ENCODE measurements around the gene KIRREL3.
A peak's percentile ranks its signal among the peaks of the same experiment; 100 is the strongest.

Gene KIRREL3

GRCh38 chr11:126482586-126483108 lies 517.9 kb downstream of the KIRREL3 start:
- Histone ChIP-seq H3K27me3 (ENCODE audit: insufficient read depth, low read depth) (no peaks in the 10 kb centered on the region), H3K79me2 (ENCODE audit: insufficient read depth, low read depth) (no peaks in the 10 kb centered on the region), H3K4me2 (no peak overlapping the region), H3K4me1 (ENCODE audit: low read depth, poor library complexity, severe bottlenecking) (peaks cover 15% of the 10 kb centered on the region), H3K27ac (no peak overlapping the region), H4K20me1 (ENCODE audit: insufficient read depth) (no peaks in the 10 kb centered on the region), H3K9ac (no peak overlapping the region), H3K4me3 (IDR thresholded peaks at IDR 0.05; ENCODE audit: insufficient read depth, low read depth, low read length) (no peak overlapping the region), H2AFZ (ENCODE audit: low read depth) (no peak overlapping the region), H3K36me3 (ENCODE audit: insufficient read depth) (no peaks in the 10 kb centered on the region)
- no peak for TF ChIP-seq CTCF (conservative IDR thresholded peaks at IDR 0.05; ENCODE audit: low read depth, low read length)

GRCh38 chr11:126481303-126481680 lies 519.3 kb downstream of the KIRREL3 start:
- Histone ChIP-seq H2AFZ (ENCODE audit: low read depth) (no peak overlapping the region), H3K4me2 (no peak overlapping the region)
- no peak for TF ChIP-seq CTCF (conservative IDR thresholded peaks at IDR 0.05; ENCODE audit: low read depth, low read length)

DNA sequence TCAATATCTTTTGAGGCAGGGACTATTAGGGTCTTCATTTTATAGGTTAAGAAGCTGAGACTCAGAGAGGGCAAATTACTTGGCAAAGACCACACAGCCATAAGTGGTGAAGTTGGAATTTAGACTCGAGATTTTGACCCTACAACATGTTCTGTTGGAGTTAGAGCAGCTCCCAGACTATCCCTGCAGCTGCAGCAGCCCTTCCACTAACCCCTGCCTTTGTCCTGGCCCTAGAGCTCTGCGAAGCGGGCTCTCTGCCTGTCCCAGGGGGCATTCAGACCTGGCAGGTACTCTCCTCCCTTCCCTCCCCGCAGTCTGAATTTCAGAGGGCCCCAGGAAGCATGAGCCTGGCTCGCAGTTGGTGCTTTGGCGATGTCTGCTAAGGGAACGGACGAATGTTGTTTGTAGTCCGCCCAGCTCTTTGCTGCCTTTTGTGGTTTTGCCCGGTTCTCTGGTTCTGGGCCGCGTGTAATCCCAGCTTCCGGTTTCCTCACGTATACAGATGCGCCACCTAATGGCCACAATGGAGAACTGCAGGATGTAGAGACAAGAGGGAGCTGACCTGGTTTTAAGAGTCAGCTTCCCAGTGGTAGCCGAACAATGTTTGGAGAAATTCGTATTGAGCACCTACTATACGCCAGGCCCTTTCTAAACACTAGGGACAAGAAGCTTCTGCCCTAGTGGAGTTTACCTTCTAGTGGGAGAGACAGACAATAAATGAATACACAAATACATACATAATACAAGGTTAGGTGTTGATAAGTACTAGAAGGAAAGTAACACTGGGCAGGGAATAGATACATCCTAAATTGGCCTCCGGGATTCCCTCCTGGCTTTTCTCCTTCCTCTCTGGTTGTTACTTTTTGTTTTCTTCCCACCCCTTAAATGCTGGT lies 519.9 kb downstream of the KIRREL3 start:
- H3K27ac ChIP-seq: peak overlapping the region; percentile 69
- H3K4me1 ChIP-seq (ENCODE audit: low read depth, poor library complexity, severe bottlenecking): peaks cover 15% of the 10 kb centered on the region
- H3K4me3 ChIP-seq (IDR thresholded peaks at IDR 0.05; ENCODE audit: insufficient read depth, low read depth, low read length): no peak overlapping the region
- H3K79me2 ChIP-seq (ENCODE audit: insufficient read depth, low read depth): no peaks in the 10 kb centered on the region
- peak overlapping the region; percentile 68; the same call in 1 of the 2 replicates for H3K9ac ChIP-seq
- H3K4me2 ChIP-seq: peak overlapping the region; percentile 65
- no peaks in the 10 kb centered on the region for H3K36me3 ChIP-seq (ENCODE audit: insufficient read depth)
- no peaks in the 10 kb centered on the region for H4K20me1 ChIP-seq (ENCODE audit: insufficient read depth)
- H2AFZ ChIP-seq (ENCODE audit: low read depth): peak overlapping the region; percentile 91; the same call in 1 of the 2 replicates
- TF ChIP-seq CTCF (conservative IDR thresholded peaks at IDR 0.05; ENCODE audit: low read depth, low read length): peak; percentile 86
- no peaks in the 10 kb centered on the region for H3K27me3 ChIP-seq (ENCODE audit: insufficient read depth, low read depth)

More at GRCh38 chr11:126481303-126481680, 519.3 kb downstream of the KIRREL3 start:
- peaks cover 15% of the 10 kb centered on the region for H3K4me1 ChIP-seq (ENCODE audit: low read depth, poor library complexity, severe bottlenecking)
- no peaks in the 10 kb centered on the region for H3K27me3 ChIP-seq (ENCODE audit: insufficient read depth, low read depth)
- H3K36me3 ChIP-seq (ENCODE audit: insufficient read depth): no peaks in the 10 kb centered on the region
- H4K20me1 ChIP-seq (ENCODE audit: insufficient read depth): no peaks in the 10 kb centered on the region
- H3K4me3 ChIP-seq (IDR thresholded peaks at IDR 0.05; ENCODE audit: insufficient read depth, low read depth, low read length): no peak overlapping the region
- no peaks in the 10 kb centered on the region for H3K79me2 ChIP-seq (ENCODE audit: insufficient read depth, low read depth)
- H3K27ac ChIP-seq: no peak overlapping the region
- no peak overlapping the region for H3K9ac ChIP-seq

DNA sequence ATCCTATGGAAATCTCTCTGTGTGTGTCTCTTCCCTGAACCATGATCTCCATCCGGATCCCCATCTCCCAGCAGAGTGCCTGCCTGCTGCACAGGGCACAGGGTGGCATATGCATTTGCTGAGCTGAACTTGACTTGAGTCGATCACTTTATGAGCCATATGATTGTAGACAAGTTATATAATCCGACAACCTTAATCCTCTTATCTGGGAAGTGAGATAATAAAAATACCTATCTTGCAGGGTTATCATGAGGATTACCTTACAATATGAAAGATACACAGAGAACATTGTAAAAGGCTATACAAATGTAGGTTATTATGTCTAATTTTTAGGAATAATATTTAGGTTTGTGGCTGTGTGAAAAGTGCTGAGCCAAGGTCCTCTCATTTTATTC lies 520.6 kb downstream of the KIRREL3 start:
- Histone ChIP-seq H3K79me2 (ENCODE audit: insufficient read depth, low read depth) (no peaks in the 10 kb centered on the region), H3K27me3 (ENCODE audit: insufficient read depth, low read depth) (no peaks in the 10 kb centered on the region), H3K9ac (peak overlapping the region; percentile 68; the same call in 1 of the 2 replicates), H3K27ac (no peak overlapping the region; the same call in 1 of the 2 replicates), H3K4me1 (ENCODE audit: low read depth, poor library complexity, severe bottlenecking) (peaks cover 15% of the 10 kb centered on the region), H3K4me3 (IDR thresholded peaks at IDR 0.05; ENCODE audit: insufficient read depth, low read depth, low read length) (no peak overlapping the region), H3K36me3 (ENCODE audit: insufficient read depth) (no peaks in the 10 kb centered on the region), H2AFZ (ENCODE audit: low read depth) (peak overlapping the region; percentile 91; the same call in 1 of the 2 replicates), H3K4me2 (peak overlapping the region; percentile 65), H4K20me1 (ENCODE audit: insufficient read depth) (no peaks in the 10 kb centered on the region)
- TF ChIP-seq CTCF (conservative IDR thresholded peaks at IDR 0.05; ENCODE audit: low read depth, low read length): no peak
